Upper lobe of left lung (tissue), 4 donors: ENCODE measurements around the gene HSPA4.

ENCODE experiments used
- CTCF ChIP-seq, 6 experiments: fragments of 450-650 bp in 4 of 6; fragments of 200-600 bp in 2 of 6; sonication (generic) in 2 of 6; IDR thresholded peaks; one replicate each; pipeline ENCODE4 v1.5.1; 2016 to 2019; ENCODE audit warnings: antibody characterized with exemption in 6 of 6
- POLR2A ChIP-seq, 4 donors: fragments of 450-650 bp; IDR thresholded peaks; one replicate each; pipeline ENCODE4 v1.5.1; 2016 to 2017; ENCODE audit warnings: antibody characterized with exemption in 4 of 4, mild to moderate bottlenecking in 2 of 4

GRCh38 chr5:133118741-133119140 is 66.9 kb downstream of the HSPA4 start:
- TF ChIP-seq CTCF (IDR thresholded peaks at IDR 0.05) (no peak), POLR2A (IDR thresholded peaks at IDR 0.05) (no peak)
